ENCODE results near the gene INPP5A.

- TF ChIP-seq TAF1 (IDR thresholded peaks at IDR 0.05; ENCODE audit: low read depth, low read length) (no peak), POLR2A (IDR thresholded peaks at IDR 0.05; ENCODE audit: low read depth, low read length) (no peak), POLR2AphosphoS5 (IDR thresholded peaks at IDR 0.05; ENCODE audit: low read depth, low read length) (no peak), POU2F2 (IDR thresholded peaks at IDR 0.05; ENCODE audit: low read depth, low read length) (no peak), SPI1 (IDR thresholded peaks at IDR 0.05; ENCODE audit: low read depth, low read length) (no peak)
Observed at GRCh38 chr10:132644527-132645246, 107.1 kb downstream of the INPP5A start.
